ENCODE results near the gene CALML4. TPM values are rescaled to one million over a fixed set of nuclear protein-coding genes. Genes with fewer than 3 reads are reported as not detected.

CALML4 gene
- polyA plus RNA-seq, 1 donor (not counting 4 experiments of a cell fraction or from before 2014, with no cell fraction given) = 7.0 TPM

DNA sequence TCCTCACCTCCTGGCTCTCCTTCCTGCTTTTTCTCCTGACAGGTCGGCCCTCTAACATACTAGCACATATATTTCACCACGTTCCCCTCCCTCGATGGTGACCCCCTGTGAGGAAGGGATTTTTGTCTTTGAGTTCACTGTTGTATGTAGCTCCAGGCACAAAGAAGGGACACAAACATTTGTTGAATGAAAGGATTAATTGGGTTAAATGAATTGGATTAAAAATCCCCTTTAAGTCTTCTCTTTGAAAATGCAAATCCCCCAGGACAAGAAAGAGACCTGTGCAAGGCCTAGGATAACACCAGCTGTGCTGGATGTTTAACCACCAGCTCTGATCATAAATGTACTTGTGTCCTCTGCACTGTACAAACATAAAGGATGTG lies 3.3 kb downstream of the CALML4 start:
- H3K9me3 ChIP-seq (ENCODE audit: control insufficient read depth, low read depth, low read length) = no peaks in the 10 kb centered on the region
- H2AFZ ChIP-seq (ENCODE audit: control insufficient read depth, low read length) = no peak overlapping the region
- H3K27ac ChIP-seq (ENCODE audit: control insufficient read depth, insufficient read depth, low read length) = no peak overlapping the region
- dilution Hi-C loops (cut with MboI; ENCODE audit: extremely low pct_ligation_motif_present, low sequenced_read_pairs) = no loop called here
- no peaks in the 10 kb centered on the region for H4K20me1 ChIP-seq (ENCODE audit: control insufficient read depth, extremely low read depth, insufficient read depth, low read length)
- H3K4me2 ChIP-seq (ENCODE audit: control insufficient read depth, extremely low read depth, insufficient read depth, low read depth, low read length) = no peak overlapping the region
- peaks cover 6 to 7% of the 10 kb centered on the region in 2 experiments for H3K36me3 ChIP-seq (ENCODE audit: control insufficient read depth in 2 of 2, extremely low read depth in 1 of 2, insufficient read depth in 2 of 2, low read length in 2 of 2)
- FAIRE-seq (no peak), DNase-seq (ENCODE audit: low read depth, low spot score) (no peak)
- no peaks in the 10 kb centered on the region for H3K27me3 ChIP-seq (ENCODE audit: control insufficient read depth, extremely low read depth, insufficient read depth, low read length)
- H3K9ac ChIP-seq (ENCODE audit: control insufficient read depth, extremely low read depth, insufficient read depth, low read length) = no peak overlapping the region
- H3K4me3 ChIP-seq (ENCODE audit: control insufficient read depth in 2 of 3, extremely low read depth in 1 of 3, insufficient read depth in 2 of 3, low read depth in 1 of 3, low read length in 3 of 3) = no peak overlapping the region
- H3K79me2 ChIP-seq (ENCODE audit: control insufficient read depth, insufficient read depth, low read length) = no peaks in the 10 kb centered on the region
- H3K9me1 ChIP-seq (ENCODE audit: control insufficient read depth, extremely low read depth, insufficient read depth, low read length) = no peaks in the 10 kb centered on the region
- peaks cover 14% of the 10 kb centered on the region for H3K4me1 ChIP-seq (ENCODE audit: control insufficient read depth, extremely low read depth, insufficient read depth, low read length)
- no peak for TF ChIP-seq EZH2 (IDR thresholded peaks at IDR 0.05; ENCODE audit: low read length)
- TF ChIP-seq, protein P1, sequence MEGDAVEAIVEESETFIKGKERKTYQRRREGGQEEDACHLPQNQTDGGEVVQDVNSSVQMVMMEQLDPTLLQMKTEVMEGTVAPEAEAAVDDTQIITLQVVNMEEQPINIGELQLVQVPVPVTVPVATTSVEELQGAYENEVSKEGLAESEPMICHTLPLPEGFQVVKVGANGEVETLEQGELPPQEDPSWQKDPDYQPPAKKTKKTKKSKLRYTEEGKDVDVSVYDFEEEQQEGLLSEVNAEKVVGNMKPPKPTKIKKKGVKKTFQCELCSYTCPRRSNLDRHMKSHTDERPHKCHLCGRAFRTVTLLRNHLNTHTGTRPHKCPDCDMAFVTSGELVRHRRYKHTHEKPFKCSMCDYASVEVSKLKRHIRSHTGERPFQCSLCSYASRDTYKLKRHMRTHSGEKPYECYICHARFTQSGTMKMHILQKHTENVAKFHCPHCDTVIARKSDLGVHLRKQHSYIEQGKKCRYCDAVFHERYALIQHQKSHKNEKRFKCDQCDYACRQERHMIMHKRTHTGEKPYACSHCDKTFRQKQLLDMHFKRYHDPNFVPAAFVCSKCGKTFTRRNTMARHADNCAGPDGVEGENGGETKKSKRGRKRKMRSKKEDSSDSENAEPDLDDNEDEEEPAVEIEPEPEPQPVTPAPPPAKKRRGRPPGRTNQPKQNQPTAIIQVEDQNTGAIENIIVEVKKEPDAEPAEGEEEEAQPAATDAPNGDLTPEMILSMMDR (optimal IDR thresholded peaks at IDR 0.05 in 1 of 3, IDR thresholded peaks at IDR 0.05 in 1 of 3, conservative IDR thresholded peaks at IDR 0.05 in 1 of 3; ENCODE audit: extremely low read depth in 1 of 3, insufficient read depth in 2 of 3, low read length in 3 of 3) = no peak

DNA sequence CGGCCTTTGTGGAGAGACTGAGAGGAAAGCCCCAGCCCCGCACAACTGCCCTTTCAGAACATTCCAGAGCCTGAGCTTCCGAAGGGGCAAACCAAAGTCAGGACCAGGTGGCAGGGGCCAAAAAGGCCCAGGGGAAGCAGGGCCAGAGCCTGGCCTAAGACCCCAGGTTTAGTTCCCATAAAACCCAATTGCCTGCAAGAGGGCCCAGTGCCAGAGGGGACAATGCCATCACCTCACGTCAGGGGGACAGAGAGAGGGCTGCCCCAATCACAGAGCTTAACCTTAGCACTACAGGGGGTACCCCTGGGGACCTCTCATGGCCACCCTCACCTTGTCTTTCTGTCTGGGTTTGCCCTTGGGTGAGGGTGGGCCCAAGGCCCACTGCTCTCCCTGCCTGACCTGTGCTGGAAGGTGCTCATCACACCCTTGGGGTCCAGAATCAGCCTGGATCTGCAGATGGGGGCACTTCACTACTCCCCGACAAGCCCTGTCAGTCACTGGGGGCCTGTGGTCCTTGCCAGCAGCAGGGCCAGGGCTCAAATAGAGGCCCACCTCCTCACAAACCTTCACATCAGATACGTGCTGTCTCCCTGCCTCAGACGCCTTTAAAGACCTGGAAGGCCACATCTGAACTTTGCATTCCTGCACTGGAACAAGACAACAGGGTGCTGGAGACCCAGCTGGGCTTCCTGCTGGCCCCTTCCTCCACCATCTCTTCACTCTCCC lies 3.8 kb downstream of the CALML4 start:
- Histone ChIP-seq H3K27ac (ENCODE audit: control insufficient read depth, insufficient read depth, low read length) (no peak overlapping the region), H3K4me3 (ENCODE audit: control insufficient read depth in 2 of 3, extremely low read depth in 1 of 3, insufficient read depth in 2 of 3, low read depth in 1 of 3, low read length in 3 of 3) (no peak overlapping the region), H3K9me1 (ENCODE audit: control insufficient read depth, extremely low read depth, insufficient read depth, low read length) (no peaks in the 10 kb centered on the region), H3K9ac (ENCODE audit: control insufficient read depth, extremely low read depth, insufficient read depth, low read length) (no peak overlapping the region), H3K4me2 (ENCODE audit: control insufficient read depth, extremely low read depth, insufficient read depth, low read depth, low read length) (no peak overlapping the region), H3K9me3 (ENCODE audit: control insufficient read depth, low read depth, low read length) (no peaks in the 10 kb centered on the region), H2AFZ (ENCODE audit: control insufficient read depth, low read length) (no peak overlapping the region), H3K79me2 (ENCODE audit: control insufficient read depth, insufficient read depth, low read length) (no peaks in the 10 kb centered on the region), H3K27me3 (ENCODE audit: control insufficient read depth, extremely low read depth, insufficient read depth, low read length) (no peaks in the 10 kb centered on the region), H3K4me1 (ENCODE audit: control insufficient read depth, extremely low read depth, insufficient read depth, low read length) (peaks cover 14% of the 10 kb centered on the region), H3K36me3 (ENCODE audit: control insufficient read depth in 2 of 2, extremely low read depth in 1 of 2, insufficient read depth in 2 of 2, low read length in 2 of 2) (peaks cover 6 to 7% of the 10 kb centered on the region in 2 experiments), H4K20me1 (ENCODE audit: control insufficient read depth, extremely low read depth, insufficient read depth, low read length) (no peaks in the 10 kb centered on the region)
- FAIRE-seq (no peak), DNase-seq (ENCODE audit: low read depth, low spot score) (no peak)
- TF ChIP-seq, protein P1 (optimal IDR thresholded peaks at IDR 0.05 in 1 of 3, IDR thresholded peaks at IDR 0.05 in 1 of 3, conservative IDR thresholded peaks at IDR 0.05 in 1 of 3; ENCODE audit: extremely low read depth in 1 of 3, insufficient read depth in 2 of 3, low read length in 3 of 3) = no peak
- no peak for TF ChIP-seq EZH2 (IDR thresholded peaks at IDR 0.05; ENCODE audit: low read length)
- dilution Hi-C loops (cut with MboI; ENCODE audit: extremely low pct_ligation_motif_present, low sequenced_read_pairs) = no loop called here

Measured in keratinocyte (primary cell).